Measurements from ENCODE around the gene SYT15. TPM values are rescaled to one million over a fixed set of nuclear protein-coding genes. Genes with fewer than 3 reads are reported as not detected.

SYT15 gene
- total RNA-seq, 2 donors from 2014 or later = 2.6 to 7.1 TPM

- peak; percentile 1 for DNase-seq (ENCODE audit: low spot score)
- Histone ChIP-seq H3K36me3 (no peaks in the 10 kb centered on the region), H3K9me3 (no peaks in the 10 kb centered on the region), H3K4me1 (ENCODE audit: control insufficient read depth in 1 of 2, low read depth in 2 of 2) (peaks cover 7 to 12% of the 10 kb centered on the region in 2 donors), H3K27ac (no peak overlapping the region), H3K27me3 (replicated peaks; ENCODE audit: insufficient read depth) (no peaks in the 10 kb centered on the region), H3K4me3 (no peak overlapping the region)
- ATAC-seq (ENCODE audit: insufficient number of reproducible peaks, low FRiP score, low read depth) = no peak
- no peak for TF ChIP-seq CTCF (IDR thresholded peaks at IDR 0.05)
Observed at GRCh38 chr10:46547541-46548497, 31.1 kb upstream of the SYT15 start.

- Histone ChIP-seq H3K4me3 (no peak overlapping the region), H3K27me3 (replicated peaks; ENCODE audit: insufficient read depth) (no peaks in the 10 kb centered on the region), H3K36me3 (no peaks in the 10 kb centered on the region), H3K9me3 (no peaks in the 10 kb centered on the region), H3K4me1 (ENCODE audit: control insufficient read depth in 1 of 2, low read depth in 2 of 2) (peaks cover 7 to 12% of the 10 kb centered on the region in 2 donors), H3K27ac (no peak overlapping the region)
- ATAC-seq (ENCODE audit: insufficient number of reproducible peaks, low FRiP score, low read depth) = no peak
- no peak for TF ChIP-seq CTCF (IDR thresholded peaks at IDR 0.05)
- DNase-seq (ENCODE audit: low spot score) = no peak
Observed at GRCh38 chr10:46548498-46549090, 30.3 kb upstream of the SYT15 start.

- Histone ChIP-seq H3K4me3 (no peak overlapping the region), H3K9me3 (no peaks in the 10 kb centered on the region), H3K36me3 (no peaks in the 10 kb centered on the region), H3K4me1 (ENCODE audit: control insufficient read depth in 1 of 2, low read depth in 2 of 2) (peaks cover 7 to 11% of the 10 kb centered on the region in 2 donors), H3K27ac (no peak overlapping the region), H3K27me3 (replicated peaks; ENCODE audit: insufficient read depth) (no peaks in the 10 kb centered on the region)
- DNase-seq (ENCODE audit: low spot score) (no peak), ATAC-seq (ENCODE audit: insufficient number of reproducible peaks, low FRiP score, low read depth) (no peak)
- no peak for TF ChIP-seq CTCF (IDR thresholded peaks at IDR 0.05)
Observed at GRCh38 chr10:46549171-46550075, 29.5 kb upstream of the SYT15 start.

GRCh38 chr10:46550076-46550790, 28.7 kb upstream of the SYT15 start:
- peaks cover 1 to 3% of the 10 kb centered on the region in 2 donors for H3K4me1 ChIP-seq (ENCODE audit: control insufficient read depth in 1 of 2, low read depth in 2 of 2)
- TF ChIP-seq CTCF (IDR thresholded peaks at IDR 0.05) = no peak
- H3K27me3 ChIP-seq (replicated peaks; ENCODE audit: insufficient read depth) = no peaks in the 10 kb centered on the region
- no peak overlapping the region for H3K27ac ChIP-seq
- no peak overlapping the region for H3K4me3 ChIP-seq
- H3K36me3 ChIP-seq = no peaks in the 10 kb centered on the region
- H3K9me3 ChIP-seq = no peaks in the 10 kb centered on the region
- DNase-seq (ENCODE audit: low spot score) (peak; percentile 1), ATAC-seq (ENCODE audit: insufficient number of reproducible peaks, low FRiP score, low read depth) (no peak)
